SK-N-SH treated with all-trans-retinoic acid at 6 μM for 48 hours (cell line): ENCODE results near the gene PHACTR3.

ENCODE experiments used
- ATAC-seq: fragments of 200-7000 bp; cut with Tn5 transposase; 3 replicates; pipeline ENCODE4 v1.9.1; 2020; ENCODE audit warnings: mild to moderate bottlenecking, moderate library complexity
- ARNTL ChIP-seq: fragments of 450-650 bp; formaldehyde crosslinking; IDR thresholded peaks from 2 replicates; pipeline ENCODE4 v1.5.0; 2020; ENCODE audit warnings: low read depth, mild to moderate bottlenecking, moderate library complexity, borderline replicate concordance
- BACH2 ChIP-seq: fragments of 250-450 bp; sonication (Bioruptor Pico); IDR thresholded peaks from 2 replicates; pipeline ENCODE4 v1.9.0; 2021; ENCODE audit warnings: mild to moderate bottlenecking, borderline replicate concordance
- CREB5 ChIP-seq: fragments of 250-450 bp; sonication (Bioruptor Pico); IDR thresholded peaks from 2 replicates; pipeline ENCODE4 v1.5.1; 2020; ENCODE audit warnings: low read depth, mild to moderate bottlenecking, moderate library complexity
- CSRNP3 ChIP-seq: fragments of 250-450 bp; sonication (Bioruptor Pico); IDR thresholded peaks from 2 replicates; pipeline ENCODE4 v1.5.1; 2021; ENCODE audit warnings: mild to moderate bottlenecking, moderate library complexity
- ESRRG ChIP-seq: fragments of 250-450 bp; sonication (Bioruptor Pico); IDR thresholded peaks from 2 replicates; pipeline ENCODE4 v1.6.1; 2021; ENCODE audit warnings: mild to moderate bottlenecking
- OSR1 ChIP-seq: fragments of 250-450 bp; sonication (Bioruptor Pico); IDR thresholded peaks from 2 replicates; pipeline ENCODE4 v1.8.0; 2022; ENCODE audit warnings: moderate library complexity, mild to moderate bottlenecking, inconsistent platforms
- PATZ1 ChIP-seq: fragments of 250-450 bp; sonication (Bioruptor Pico); IDR thresholded peaks from 2 replicates; pipeline ENCODE4 v1.8.0; 2020; ENCODE audit warnings: mild to moderate bottlenecking, moderate library complexity, borderline replicate concordance
- POU6F1 ChIP-seq: fragments of 250-450 bp; sonication (Bioruptor Pico); IDR thresholded peaks from 2 replicates; pipeline ENCODE4 v1.8.0; 2021; ENCODE audit warnings: low read depth, mild to moderate bottlenecking, moderate library complexity, borderline replicate concordance
- PPARA ChIP-seq: fragments of 250-450 bp; sonication (Bioruptor Pico); IDR thresholded peaks from 2 replicates; pipeline ENCODE4 v1.5.0; 2020; ENCODE audit warnings: mild to moderate bottlenecking, borderline replicate concordance
- RARB ChIP-seq: fragments of 250-450 bp; sonication (Bioruptor Pico); IDR thresholded peaks from 2 replicates; pipeline ENCODE4 v1.8.0; 2021; ENCODE audit warnings: mild to moderate bottlenecking, moderate library complexity
- TCF4 ChIP-seq: fragments of 250-450 bp; sonication (Bioruptor Pico); IDR thresholded peaks from 2 replicates; pipeline ENCODE4 v1.8.0; 2021; ENCODE audit warnings: mild to moderate bottlenecking, moderate library complexity, borderline replicate concordance
- TSHZ2 ChIP-seq: fragments of 250-450 bp; sonication (Bioruptor Pico); IDR thresholded peaks from 2 replicates; pipeline ENCODE4 v1.5.0; 2020; ENCODE audit warnings: mild to moderate bottlenecking, moderate library complexity
- ZC3H10 ChIP-seq: fragments of 250-450 bp; sonication (Bioruptor Pico); IDR thresholded peaks from 2 replicates; pipeline ENCODE4 v1.5.1; 2021; ENCODE audit warnings: mild to moderate bottlenecking, moderate library complexity
- ZFP3 ChIP-seq: fragments of 250-450 bp; sonication (Bioruptor Pico); IDR thresholded peaks from 2 replicates; pipeline ENCODE4 v1.5.0; 2020; ENCODE audit warnings: mild to moderate bottlenecking, moderate library complexity
- ZNF565 ChIP-seq: fragments of 450-650 bp; formaldehyde crosslinking; conservative IDR thresholded peaks from 2 replicates; pipeline ENCODE4 v1.5.0; 2020; ENCODE audit warnings: low read depth, mild to moderate bottlenecking, moderate library complexity
- ZNF70 ChIP-seq: fragments of 450-650 bp; formaldehyde crosslinking; IDR thresholded peaks from 2 replicates; pipeline ENCODE4 v1.5.0; 2020; ENCODE audit warnings: mild to moderate bottlenecking, moderate library complexity
- ZNF8 ChIP-seq: fragments of 450-650 bp; formaldehyde crosslinking; IDR thresholded peaks from 2 replicates; pipeline ENCODE4 v1.5.0; 2020; ENCODE audit warnings: mild to moderate bottlenecking, moderate library complexity

Gene PHACTR3

GRCh38 chr20:59822291-59823029 lies 218.1 kb downstream of the PHACTR3 start:
- ATAC-seq = no peak
- TF ChIP-seq BACH2 (CRISPR knock-in tag) = no peak
- TF ChIP-seq ZNF8 (CRISPR knock-in tag) = no peak
- TF ChIP-seq ESRRG (CRISPR knock-in tag) = no peak
- no peak for TF ChIP-seq ARNTL (CRISPR knock-in tag)
- no peak for TF ChIP-seq PPARA (CRISPR knock-in tag)

- TF ChIP-seq RARB (CRISPR knock-in tag) (no peak), TCF4 (CRISPR knock-in tag) (no peak), ARNTL (CRISPR knock-in tag) (no peak), ESRRG (CRISPR knock-in tag) (no peak), TSHZ2 (CRISPR knock-in tag) (no peak), PPARA (CRISPR knock-in tag) (no peak), ZC3H10 (CRISPR knock-in tag) (no peak), PATZ1 (no peak), ZFP3 (CRISPR knock-in tag) (no peak), OSR1 (CRISPR knock-in tag) (no peak), POU6F1 (CRISPR knock-in tag) (no peak), ZNF565 (CRISPR knock-in tag) (no peak), BACH2 (CRISPR knock-in tag) (no peak), CREB5 (CRISPR knock-in tag) (no peak), ZNF70 (CRISPR knock-in tag) (no peak), CSRNP3 (no peak)
- TF ChIP-seq, all 23 proteins: peak for 0
- no peak for ATAC-seq
Observed at GRCh38 chr20:59823030-59823423, 218.7 kb downstream of the PHACTR3 start.

- TF ChIP-seq RARB (CRISPR knock-in tag) (no peak), ZC3H10 (CRISPR knock-in tag) (no peak), OSR1 (CRISPR knock-in tag) (no peak)
- ATAC-seq = no peak
Observed at GRCh38 chr20:59823491-59824259, 219.3 kb downstream of the PHACTR3 start.
